C4-2B (cell line): Measurements from ENCODE around the gene WFIKKN2.

Experiments used
- H3K27ac ChIP-seq: fragments of 450-650 bp; 2 replicates; pipeline ENCODE4 v1.5.1; 2017
- CTCF ChIP-seq: fragments of 450-650 bp; conservative IDR thresholded peaks from 2 replicates; pipeline ENCODE4 v1.5.1; 2017; ENCODE audit warnings: mild to moderate bottlenecking
- ZFX ChIP-seq: fragments of 450-650 bp; IDR thresholded peaks from 2 replicates; pipeline ENCODE4 v1.6.1; 2017

Gene WFIKKN2

GRCh38 chr17:50830994-50831393 lies 4.4 kb upstream of the WFIKKN2 start:
- no peak overlapping the region for H3K27ac ChIP-seq
- TF ChIP-seq CTCF (no peak), ZFX (no peak)

DNA sequence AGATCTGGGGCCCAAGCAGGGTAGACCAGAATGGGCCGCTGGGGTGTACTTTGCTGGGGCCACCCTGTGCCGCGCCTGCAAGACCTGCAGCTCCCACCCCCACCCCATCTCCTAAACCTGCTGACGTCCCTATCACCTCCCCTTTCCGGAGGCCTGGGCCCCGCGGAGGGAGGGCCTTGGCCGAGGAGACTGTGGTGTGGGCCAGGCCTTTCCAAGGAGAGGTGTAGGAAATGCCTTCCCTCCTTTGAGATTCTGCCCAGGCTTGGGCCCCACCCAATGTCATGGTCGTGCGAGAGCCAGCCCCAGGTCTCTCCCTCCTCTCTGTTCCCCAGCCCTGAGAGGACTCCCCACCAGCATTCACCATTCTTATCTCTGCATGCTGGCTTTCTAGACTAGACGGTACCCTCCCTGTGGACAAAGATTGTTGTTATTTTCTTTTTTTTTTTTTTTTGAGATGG lies 3.9 kb upstream of the WFIKKN2 start:
- H3K27ac ChIP-seq = no peak overlapping the region
- TF ChIP-seq ZFX = no peak
- TF ChIP-seq CTCF = no peak

GRCh38 chr17:50832267-50832863 lies 3.0 kb upstream of the WFIKKN2 start:
- TF ChIP-seq CTCF = no peak
- no peak for TF ChIP-seq ZFX
- no peak overlapping the region for H3K27ac ChIP-seq

GRCh38 chr17:50832864-50833381 lies 2.5 kb upstream of the WFIKKN2 start:
- TF ChIP-seq ZFX (no peak), CTCF (no peak)
- H3K27ac ChIP-seq = no peak overlapping the region

DNA sequence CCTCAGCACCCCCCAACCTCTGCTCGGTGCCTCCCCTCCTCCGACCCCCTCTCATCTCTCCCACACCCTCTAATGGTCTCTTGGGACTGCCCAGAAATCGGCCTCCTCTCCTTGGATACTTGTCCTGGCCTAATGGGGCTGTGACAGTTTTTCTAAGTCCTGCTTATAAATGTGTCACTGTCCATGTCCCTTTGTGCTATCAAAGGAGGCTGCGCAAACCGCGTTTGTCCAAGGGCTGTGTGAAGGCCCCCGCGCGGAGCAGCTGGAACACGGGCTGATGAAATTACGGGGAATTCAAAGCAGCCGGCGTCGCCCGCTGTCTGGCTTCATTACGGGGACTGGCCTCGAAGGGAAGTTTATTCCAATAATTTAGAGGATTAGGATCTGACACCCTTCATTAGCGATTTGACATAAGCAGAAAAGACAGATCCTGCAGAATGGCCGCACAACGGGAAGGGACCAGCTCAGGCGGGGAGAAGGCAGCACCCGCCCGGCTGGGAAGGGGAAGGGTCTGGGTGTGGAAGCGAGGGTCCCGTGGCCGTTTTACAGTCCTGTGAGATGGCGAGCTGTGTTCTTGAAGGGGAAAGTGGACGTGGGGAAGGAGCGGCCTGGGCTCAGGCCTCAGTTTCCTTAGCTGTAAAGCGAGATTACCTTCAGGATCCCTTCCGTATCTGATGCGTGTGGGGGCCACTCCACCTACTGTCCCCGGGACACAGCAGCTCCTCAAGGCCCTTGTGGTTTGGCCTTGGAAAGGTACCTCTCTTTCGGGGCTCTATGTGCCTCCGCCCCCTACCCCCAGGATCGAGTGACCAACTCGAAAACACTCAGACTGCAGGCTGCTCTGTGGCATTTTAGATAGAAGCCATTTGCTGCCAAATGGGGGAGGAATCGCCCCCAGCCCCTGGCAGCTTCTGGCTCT lies 1.6 kb upstream of the WFIKKN2 start:
- TF ChIP-seq CTCF (no peak), ZFX (no peak)
- H3K27ac ChIP-seq = no peak overlapping the region

GRCh38 chr17:50834429-50835300 lies 721 bp upstream of the WFIKKN2 start:
- no peak for TF ChIP-seq CTCF
- TF ChIP-seq ZFX = no peak
- H3K27ac ChIP-seq = no peak overlapping the region
